Colonic mucosa (tissue), 4 donors: ENCODE results near the gene SLC44A1. TPM values are rescaled to one million over a fixed set of nuclear protein-coding genes. Genes with fewer than 3 reads are reported as not detected.
"Not testable (repeated sequence)": the region's sequence is repeated elsewhere in the genome, so short reads cannot be mapped to it uniquely, and the experiment has no call there.

Experiments used
- DNase-seq: peaks from one replicate; pipeline ENCODE4 v3.0.0-alpha.2; 2020
- H3K27ac ChIP-seq: fragments of 200-600 bp; one replicate; pipeline ENCODE4 v1.8.0; 2021
- H3K27me3 ChIP-seq: fragments of 200-600 bp; one replicate; pipeline ENCODE4 v1.8.0; 2021
- H3K36me3 ChIP-seq: fragments of 200-600 bp; one replicate; pipeline ENCODE4 v1.8.0; 2021
- H3K4me1 ChIP-seq: fragments of 200-600 bp; one replicate; pipeline ENCODE4 v1.8.0; 2021; ENCODE audit warnings: mild to moderate bottlenecking
- H3K4me3 ChIP-seq: fragments of 200-600 bp; one replicate; pipeline ENCODE4 v1.8.0; 2021
- H3K9ac ChIP-seq, 2 donors: one replicate each; pipeline ENCODE4 v1.7.0; 2013; ENCODE audit warnings: control low read depth in 2 of 2, low read depth in 2 of 2, low read length in 2 of 2
- H3K9me3 ChIP-seq: fragments of 200-600 bp; one replicate; pipeline ENCODE4 v1.8.0; 2021
- intact Hi-C: fragments of 100-400 bp; cut with DNase I; formaldehyde crosslinking; loops from one replicate; pipeline ENCODE4 v1.14.1; 2022
- total RNA-seq, 2 donors: library from RNA; stranded (reverse); fragmentation: NEBNext Ultra II Directional in 1 of 2; extraction: Animal tissue kit (Norgen Biotek cat#: 25700) in 1 of 2; gene quantifications; one replicate each; pipeline ENCODE4 v1.2.1, GENCODE V29; 2021
- TF ChIP-seq, protein P1 (sequence below): fragments of 200-600 bp; IDR thresholded peaks from one replicate; pipeline ENCODE4 v1.8.0; 2022; ENCODE audit warnings: antibody characterized with exemption, mild to moderate bottlenecking
- donor health status: healthy.
- donor health status: DM: no; HTN: no; CAD: no.
- donor health status: DM: no; HTN: no; CAD: no.

SLC44A1 gene
- total RNA-seq, 2 donors from 2014 or later, result 151 to 180 TPM

DNA sequence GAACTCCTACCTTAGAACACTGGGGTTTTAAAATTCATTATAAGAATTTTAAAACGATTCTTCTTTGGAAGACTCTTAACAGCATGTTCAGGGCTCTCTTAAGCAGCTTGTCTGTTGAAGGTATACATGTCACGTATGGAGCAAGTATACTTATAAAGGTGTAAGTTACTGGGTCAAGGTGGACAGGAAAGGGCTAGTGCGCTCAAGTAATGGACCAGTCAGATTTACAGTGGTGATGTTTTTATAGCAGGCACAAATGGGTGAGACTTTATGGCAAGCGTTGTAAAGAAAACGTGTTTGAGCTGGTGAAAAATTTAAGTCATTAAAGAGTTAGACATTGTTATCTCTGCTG is 7.9 kb downstream of the SLC44A1 start:
- H3K9ac ChIP-seq, result peak overlapping the region in 1 of 2 donors; percentile 51
- intact Hi-C loops, result no loop called here
- H3K36me3 ChIP-seq, result no peaks in the 10 kb centered on the region
- no peak overlapping the region for H3K4me3 ChIP-seq
- no peaks in the 10 kb centered on the region for H3K9me3 ChIP-seq
- peaks cover 4% of the 10 kb centered on the region for H3K4me1 ChIP-seq
- DNase-seq, result peak; percentile 55
- H3K27me3 ChIP-seq, result no peaks in the 10 kb centered on the region
- TF ChIP-seq, protein P1, sequence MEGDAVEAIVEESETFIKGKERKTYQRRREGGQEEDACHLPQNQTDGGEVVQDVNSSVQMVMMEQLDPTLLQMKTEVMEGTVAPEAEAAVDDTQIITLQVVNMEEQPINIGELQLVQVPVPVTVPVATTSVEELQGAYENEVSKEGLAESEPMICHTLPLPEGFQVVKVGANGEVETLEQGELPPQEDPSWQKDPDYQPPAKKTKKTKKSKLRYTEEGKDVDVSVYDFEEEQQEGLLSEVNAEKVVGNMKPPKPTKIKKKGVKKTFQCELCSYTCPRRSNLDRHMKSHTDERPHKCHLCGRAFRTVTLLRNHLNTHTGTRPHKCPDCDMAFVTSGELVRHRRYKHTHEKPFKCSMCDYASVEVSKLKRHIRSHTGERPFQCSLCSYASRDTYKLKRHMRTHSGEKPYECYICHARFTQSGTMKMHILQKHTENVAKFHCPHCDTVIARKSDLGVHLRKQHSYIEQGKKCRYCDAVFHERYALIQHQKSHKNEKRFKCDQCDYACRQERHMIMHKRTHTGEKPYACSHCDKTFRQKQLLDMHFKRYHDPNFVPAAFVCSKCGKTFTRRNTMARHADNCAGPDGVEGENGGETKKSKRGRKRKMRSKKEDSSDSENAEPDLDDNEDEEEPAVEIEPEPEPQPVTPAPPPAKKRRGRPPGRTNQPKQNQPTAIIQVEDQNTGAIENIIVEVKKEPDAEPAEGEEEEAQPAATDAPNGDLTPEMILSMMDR, result no peak
- H3K27ac ChIP-seq, result peak overlapping the region; percentile 78

DNA sequence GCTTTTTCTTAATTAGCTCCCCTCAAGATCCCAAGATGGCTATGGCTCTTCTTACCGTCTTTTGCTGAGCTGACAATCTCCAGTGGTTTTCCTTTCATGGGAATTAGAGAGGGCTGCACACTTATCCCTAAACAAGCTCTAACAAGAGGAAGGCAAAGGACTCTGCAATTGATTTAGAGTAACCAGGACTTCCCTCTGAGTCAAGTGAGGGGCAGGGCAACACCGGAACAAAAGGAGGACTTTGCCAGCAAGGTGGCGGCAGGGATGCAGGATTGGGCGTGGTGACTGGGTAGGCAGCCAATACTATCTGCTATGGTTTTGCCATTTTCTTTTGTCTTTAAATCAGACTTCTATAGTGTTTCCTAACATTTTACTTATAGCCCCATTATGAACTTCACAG is 9.8 kb downstream of the SLC44A1 start:
- peak overlapping the region; percentile 65 for H3K27ac ChIP-seq
- H3K9me3 ChIP-seq, result no peaks in the 10 kb centered on the region
- peak overlapping the region in 1 of 2 donors; percentile 27 for H3K9ac ChIP-seq
- H3K27me3 ChIP-seq, result no peaks in the 10 kb centered on the region
- DNase-seq, result peak; percentile 85
- no peak overlapping the region for H3K4me3 ChIP-seq
- no peaks in the 10 kb centered on the region for H3K36me3 ChIP-seq
- TF ChIP-seq, protein P1, result no peak
- H3K4me1 ChIP-seq, result peaks cover 11% of the 10 kb centered on the region
- intact Hi-C loops, result no loop called here

- no peaks in the 10 kb centered on the region for H3K36me3 ChIP-seq
- no peak overlapping the region for H3K4me3 ChIP-seq
- H3K9ac ChIP-seq, result no peak overlapping the region
- H3K4me1 ChIP-seq, result peaks cover 11% of the 10 kb centered on the region
- H3K27me3 ChIP-seq, result no peaks in the 10 kb centered on the region
- TF ChIP-seq, protein P1, result no peak
- intact Hi-C loops, result no loop called here
- no peak for DNase-seq
- H3K27ac ChIP-seq, result peak overlapping the region; percentile 65
- no peaks in the 10 kb centered on the region for H3K9me3 ChIP-seq
Observed at GRCh38 chr9:105255421-105255820, 11.0 kb downstream of the SLC44A1 start.

GRCh38 chr9:105256569-105256968 is 12.1 kb downstream of the SLC44A1 start:
- H3K9me3 ChIP-seq, H3K4me3 ChIP-seq, DNase-seq, H3K27me3 ChIP-seq, H3K9ac ChIP-seq, H3K36me3 ChIP-seq, intact Hi-C loops: not testable (repeated sequence)
- Histone ChIP-seq H3K4me1 (peaks cover 11% of the 10 kb centered on the region), H3K27ac (peak overlapping the region; percentile 65)

- Histone ChIP-seq H3K9ac (peak overlapping the region; percentile 8 to 55), H3K27ac (peak overlapping the region; percentile 65), H3K4me1 (peaks cover 11% of the 10 kb centered on the region), H3K9me3 (no peaks in the 10 kb centered on the region), H3K27me3 (no peaks in the 10 kb centered on the region), H3K4me3 (no peak overlapping the region), H3K36me3 (no peaks in the 10 kb centered on the region)
- no peak for DNase-seq
- TF ChIP-seq, protein P1, result no peak
- intact Hi-C loops, result no loop called here
Observed at GRCh38 chr9:105257809-105258208, 13.4 kb downstream of the SLC44A1 start.

DNA sequence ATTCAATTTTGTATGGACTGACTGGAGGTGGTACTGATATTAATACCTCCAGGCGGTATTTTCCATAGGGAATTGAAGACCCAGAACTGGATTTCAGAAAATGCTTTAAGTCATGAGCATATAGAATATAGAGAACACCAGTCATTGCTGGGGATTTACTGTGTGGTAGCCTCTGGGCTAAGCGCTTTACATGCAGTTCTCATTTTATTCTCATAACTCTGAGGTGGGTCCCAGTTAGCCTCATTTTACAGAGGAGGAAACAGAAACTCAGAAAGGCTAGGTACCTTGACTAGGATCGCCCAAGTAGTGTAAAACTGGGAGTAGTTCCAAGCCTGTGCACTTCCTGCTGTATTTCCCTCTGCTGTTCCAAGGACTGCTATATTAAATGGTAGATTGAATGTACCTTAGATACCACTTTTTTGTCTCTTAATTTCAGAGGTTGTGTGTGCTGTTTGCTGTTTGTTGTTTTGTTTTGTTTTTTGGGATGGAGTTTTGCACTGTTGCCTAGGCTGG is 13.8 kb downstream of the SLC44A1 start:
- H3K4me1 ChIP-seq, result peaks cover 11% of the 10 kb centered on the region
- DNase-seq, result peak; percentile 63

More for the DNA sequence above, 13.8 kb downstream of the SLC44A1 start:
- H3K27ac ChIP-seq, result peak overlapping the region; percentile 65
- peak overlapping the region in 1 of 2 donors; percentile 55 for H3K9ac ChIP-seq
- no peaks in the 10 kb centered on the region for H3K9me3 ChIP-seq
- no peak overlapping the region for H3K4me3 ChIP-seq
- intact Hi-C loops, result no loop called here
- TF ChIP-seq, protein P1, result no peak
- no peaks in the 10 kb centered on the region for H3K36me3 ChIP-seq
- H3K27me3 ChIP-seq, result no peaks in the 10 kb centered on the region
